Measurements from ENCODE around the gene CGB5.
"Not testable (repeated sequence)": the region's sequence is repeated elsewhere in the genome, so short reads cannot be mapped to it uniquely, and the experiment has no call there.

Gene CGB5

GRCh38 chr19:49071860-49072547 lies 28.4 kb downstream of the CGB5 start:
- no peaks in the 10 kb centered on the region for H4K20me1 ChIP-seq (ENCODE audit: control insufficient read depth, insufficient read depth, low read depth, low read length)
- H3K79me2 ChIP-seq (ENCODE audit: control insufficient read depth, low read length) = no peaks in the 10 kb centered on the region
- no peaks in the 10 kb centered on the region for H3K4me1 ChIP-seq (ENCODE audit: control insufficient read depth, low read length)
- H3K36me3 ChIP-seq (ENCODE audit: control insufficient read depth, low read length) = no peaks in the 10 kb centered on the region
- no peak overlapping the region for H3K27ac ChIP-seq (ENCODE audit: low read depth, low read length)
- no peaks in the 10 kb centered on the region for H3K9me2 ChIP-seq (replicated peaks; ENCODE audit: control insufficient read depth, low read length)
- no peaks in the 10 kb centered on the region for H3K9me3 ChIP-seq (ENCODE audit: control insufficient read depth, insufficient read depth, low read length)
- H3K4me2 ChIP-seq (ENCODE audit: low read length) = no peak overlapping the region
- TF ChIP-seq CTCF (IDR thresholded peaks at IDR 0.05; ENCODE audit: low read depth, low read length, poor library complexity, severe bottlenecking) (no peak), EZH2phosphoT487 (IDR thresholded peaks at IDR 0.05; ENCODE audit: borderline replicate concordance, low read length) (no peak)
- H3K4me3 ChIP-seq (ENCODE audit: low read length) = no peak overlapping the region
- peaks cover 6% of the 10 kb centered on the region for H3K27me3 ChIP-seq (ENCODE audit: control insufficient read depth, low read length)
- no peaks in the 10 kb centered on the region for H3F3A ChIP-seq (ENCODE audit: control insufficient read depth, insufficient read depth)

DNA sequence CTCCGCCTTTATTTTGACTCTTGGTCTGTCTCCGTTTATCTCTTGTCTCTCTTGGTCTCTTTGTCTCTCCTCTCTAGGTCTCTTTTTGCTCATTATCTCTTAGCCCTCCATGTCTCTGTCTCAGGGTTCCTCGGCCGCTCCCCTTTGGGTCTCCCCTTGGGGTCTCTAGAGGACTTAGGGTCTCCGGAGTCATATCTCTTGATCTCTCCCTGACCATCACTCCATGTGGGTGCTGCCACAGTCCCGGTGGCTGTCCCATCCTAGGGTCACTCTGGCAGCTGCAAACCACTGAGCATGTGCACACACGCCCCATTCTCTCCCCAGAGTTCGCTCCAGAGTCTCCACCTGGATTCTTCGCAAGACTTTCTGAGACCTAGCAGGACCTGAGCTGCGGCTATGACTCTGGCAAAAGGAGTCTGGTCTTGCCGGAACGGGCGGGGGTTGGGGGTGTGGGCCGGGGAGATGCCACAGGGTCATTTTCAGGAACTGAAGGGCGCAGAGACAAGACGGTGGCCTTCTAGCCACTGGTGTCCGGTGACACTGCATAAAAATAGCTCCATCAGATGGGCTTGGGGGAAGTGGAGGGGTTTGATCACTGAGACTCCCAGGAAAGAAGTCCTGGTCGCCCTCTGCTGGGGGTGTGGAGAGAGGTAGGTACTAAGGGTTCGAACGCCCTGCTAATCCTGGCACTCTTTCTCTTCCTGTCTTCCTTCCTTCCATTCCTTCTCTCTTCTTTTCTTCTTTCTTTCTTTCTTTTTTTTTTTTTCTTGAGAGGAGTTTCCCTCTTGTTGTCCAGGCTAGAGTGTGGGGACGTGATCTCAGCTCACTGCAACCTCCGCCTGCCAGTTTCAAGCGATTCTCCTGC lies 30.1 kb downstream of the CGB5 start:
- Histone ChIP-seq H3K27ac (ENCODE audit: low read depth, low read length) (no peak overlapping the region), H3F3A (ENCODE audit: control insufficient read depth, insufficient read depth) (no peaks in the 10 kb centered on the region), H3K9me2 (replicated peaks; ENCODE audit: control insufficient read depth, low read length) (no peaks in the 10 kb centered on the region), H4K20me1 (ENCODE audit: control insufficient read depth, insufficient read depth, low read depth, low read length) (no peaks in the 10 kb centered on the region), H3K4me2 (ENCODE audit: low read length) (no peak overlapping the region), H3K9me3 (ENCODE audit: control insufficient read depth, insufficient read depth, low read length) (no peaks in the 10 kb centered on the region), H3K36me3 (ENCODE audit: control insufficient read depth, low read length) (no peaks in the 10 kb centered on the region), H3K4me1 (ENCODE audit: control insufficient read depth, low read length) (no peaks in the 10 kb centered on the region), H3K27me3 (ENCODE audit: control insufficient read depth, low read length) (no peaks in the 10 kb centered on the region), H3K4me3 (ENCODE audit: low read length) (no peak overlapping the region), H3K79me2 (ENCODE audit: control insufficient read depth, low read length) (no peaks in the 10 kb centered on the region)
- TF ChIP-seq EZH2phosphoT487 (IDR thresholded peaks at IDR 0.05; ENCODE audit: borderline replicate concordance, low read length) (no peak), CTCF (IDR thresholded peaks at IDR 0.05; ENCODE audit: low read depth, low read length, poor library complexity, severe bottlenecking) (peak; percentile 43)

DNA sequence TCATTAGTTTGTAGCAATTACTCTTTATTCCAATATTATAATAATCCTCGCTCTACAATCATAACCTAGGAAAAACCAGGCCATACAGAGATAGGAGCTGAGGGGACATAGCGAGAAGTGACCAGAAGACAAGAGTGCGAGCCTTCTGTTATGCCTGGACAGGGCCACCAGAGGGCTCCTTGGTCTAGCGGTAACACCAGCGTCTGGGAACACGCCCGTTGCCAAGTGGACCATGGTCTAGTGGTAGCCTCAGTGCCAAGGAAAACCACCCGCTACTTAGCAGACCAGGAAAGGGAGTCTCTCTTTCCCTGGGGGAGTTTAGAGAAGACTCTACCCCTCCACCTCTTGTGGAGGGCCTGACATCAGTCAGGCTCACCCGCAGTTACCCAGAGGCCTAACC lies 31.2 kb downstream of the CGB5 start:
- H3F3A ChIP-seq (ENCODE audit: control insufficient read depth, insufficient read depth); H3K36me3 ChIP-seq (ENCODE audit: control insufficient read depth, low read length); H3K27ac ChIP-seq (ENCODE audit: low read depth, low read length); H3K4me1 ChIP-seq (ENCODE audit: control insufficient read depth, low read length); H3K4me2 ChIP-seq (ENCODE audit: low read length); H3K9me2 ChIP-seq (replicated peaks; ENCODE audit: control insufficient read depth, low read length); H3K4me3 ChIP-seq (ENCODE audit: low read length); H3K9me3 ChIP-seq (ENCODE audit: control insufficient read depth, insufficient read depth, low read length); H4K20me1 ChIP-seq (ENCODE audit: control insufficient read depth, insufficient read depth, low read depth, low read length); H3K79me2 ChIP-seq (ENCODE audit: control insufficient read depth, low read length); H3K27me3 ChIP-seq (ENCODE audit: control insufficient read depth, low read length): not testable (repeated sequence)
- peak; percentile 21 for TF ChIP-seq CTCF (IDR thresholded peaks at IDR 0.05; ENCODE audit: low read depth, low read length, poor library complexity, severe bottlenecking)

Measured in DOHH2 (cell line).